SK-N-SH treated with all-trans-retinoic acid at 6 μM for 48 hours (cell line): ENCODE results near the gene UHMK1.

Experiments
- ARNTL ChIP-seq: fragments of 450-650 bp; formaldehyde crosslinking; IDR thresholded peaks from 2 replicates; pipeline ENCODE4 v1.5.0; 2020; ENCODE audit warnings: low read depth, mild to moderate bottlenecking, moderate library complexity, borderline replicate concordance
- CREB5 ChIP-seq: fragments of 250-450 bp; sonication (Bioruptor Pico); IDR thresholded peaks from 2 replicates; pipeline ENCODE4 v1.5.1; 2020; ENCODE audit warnings: low read depth, mild to moderate bottlenecking, moderate library complexity
- CSDC2 ChIP-seq: fragments of 250-450 bp; sonication (Bioruptor Pico); IDR thresholded peaks from 2 replicates; pipeline ENCODE4 v1.5.0; 2020; ENCODE audit warnings: mild to moderate bottlenecking, moderate library complexity
- PATZ1 ChIP-seq: fragments of 250-450 bp; sonication (Bioruptor Pico); IDR thresholded peaks from 2 replicates; pipeline ENCODE4 v1.8.0; 2020; ENCODE audit warnings: mild to moderate bottlenecking, moderate library complexity, borderline replicate concordance
- PPARA ChIP-seq: fragments of 250-450 bp; sonication (Bioruptor Pico); IDR thresholded peaks from 2 replicates; pipeline ENCODE4 v1.5.0; 2020; ENCODE audit warnings: mild to moderate bottlenecking, borderline replicate concordance
- RARB ChIP-seq: fragments of 250-450 bp; sonication (Bioruptor Pico); IDR thresholded peaks from 2 replicates; pipeline ENCODE4 v1.8.0; 2021; ENCODE audit warnings: mild to moderate bottlenecking, moderate library complexity
- SNAI2 ChIP-seq: fragments of 250-450 bp; sonication (Bioruptor Pico); IDR thresholded peaks from 2 replicates; pipeline ENCODE4 v1.5.0; 2020; ENCODE audit warnings: mild to moderate bottlenecking, moderate library complexity
- TSHZ2 ChIP-seq: fragments of 250-450 bp; sonication (Bioruptor Pico); IDR thresholded peaks from 2 replicates; pipeline ENCODE4 v1.5.0; 2020; ENCODE audit warnings: mild to moderate bottlenecking, moderate library complexity
- ZC3H10 ChIP-seq: fragments of 250-450 bp; sonication (Bioruptor Pico); IDR thresholded peaks from 2 replicates; pipeline ENCODE4 v1.5.1; 2021; ENCODE audit warnings: mild to moderate bottlenecking, moderate library complexity
- ZFP30 ChIP-seq: fragments of 450-650 bp; formaldehyde crosslinking; IDR thresholded peaks from 2 replicates; pipeline ENCODE4 v1.5.0; 2022; ENCODE audit warnings: mild to moderate bottlenecking, moderate library complexity
- ZNF565 ChIP-seq: fragments of 450-650 bp; formaldehyde crosslinking; conservative IDR thresholded peaks from 2 replicates; pipeline ENCODE4 v1.5.0; 2020; ENCODE audit warnings: low read depth, mild to moderate bottlenecking, moderate library complexity
- ZNF70 ChIP-seq: fragments of 450-650 bp; formaldehyde crosslinking; IDR thresholded peaks from 2 replicates; pipeline ENCODE4 v1.5.0; 2020; ENCODE audit warnings: mild to moderate bottlenecking, moderate library complexity

GRCh38 chr1:162562470-162562828 lies 64.8 kb downstream of the UHMK1 start:
- TF ChIP-seq PATZ1 (CRISPR knock-in tag) = no peak
- TF ChIP-seq CSDC2 (CRISPR knock-in tag) = no peak
- no peak for TF ChIP-seq ARNTL
- no peak for TF ChIP-seq TSHZ2
- TF ChIP-seq ZFP30 (CRISPR knock-in tag) = no peak
- TF ChIP-seq CREB5 = no peak
- TF ChIP-seq RARB (CRISPR knock-in tag) = no peak
- TF ChIP-seq SNAI2 (CRISPR knock-in tag) = no peak
- TF ChIP-seq ZC3H10 (CRISPR knock-in tag) = no peak
- no peak for TF ChIP-seq ZNF70 (CRISPR knock-in tag)
- TF ChIP-seq ZNF565 (CRISPR knock-in tag) = no peak
- no peak for TF ChIP-seq PPARA
